Measurements from ENCODE around the gene CCDC91.

GRCh38 chr12:28172434-28173030, 17.7 kb upstream of the CCDC91 start:
- TF ChIP-seq CTCF (optimal IDR thresholded peaks at IDR 0.05 in 1 of 3, IDR thresholded peaks at IDR 0.05 in 1 of 3, conservative IDR thresholded peaks at IDR 0.05 in 1 of 3; ENCODE audit: extremely low read depth in 1 of 3, insufficient read depth in 2 of 3, low read length in 3 of 3) (peak; percentile 66 to 79 (median 76)), EZH2 (IDR thresholded peaks at IDR 0.05; ENCODE audit: low read length) (no peak)
